ENCODE measurements around the gene RASA3. TPM values are rescaled to one million over a fixed set of nuclear protein-coding genes. Genes with fewer than 3 reads are reported as not detected.

Gene RASA3
- total and polyA plus RNA-seq, 2 donors (not counting 3 experiments of a cell fraction or from before 2014, with no cell fraction given): 26.5 to 53.8 TPM

DNA sequence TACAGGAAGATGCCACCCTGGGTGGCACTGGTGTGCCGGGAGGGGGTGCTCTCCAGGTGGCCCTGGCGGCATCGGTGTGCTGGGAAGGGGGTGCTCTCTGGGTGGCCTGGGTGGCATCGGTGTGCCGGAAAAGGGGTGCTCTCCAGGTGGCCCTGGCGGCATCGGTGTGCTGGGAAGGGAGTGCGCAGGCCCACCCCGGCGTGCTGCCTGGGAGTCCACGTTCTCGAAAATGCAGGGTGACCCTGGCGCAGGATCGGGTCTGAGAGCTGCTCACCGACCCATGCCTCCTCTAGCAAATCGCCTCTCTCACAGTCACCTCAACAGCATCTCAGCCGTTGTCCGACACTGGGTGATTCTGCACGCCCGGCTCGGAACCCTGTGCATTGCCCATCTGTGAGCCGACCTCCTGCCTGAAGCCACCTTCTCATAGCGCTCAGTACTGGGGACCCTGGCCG lies 36.4 kb downstream of the RASA3 start:
- TF ChIP-seq POLR2AphosphoS5 (IDR thresholded peaks at IDR 0.05; ENCODE audit: insufficient read depth, low read depth, low read length) (no peak), POLR2A (IDR thresholded peaks at IDR 0.05; ENCODE audit: low read depth, low read length) (no peak), EZH2 (IDR thresholded peaks at IDR 0.05; ENCODE audit: borderline replicate concordance, low read depth, low read length, severe bottlenecking) (no peak), FOS (IDR thresholded peaks at IDR 0.05; ENCODE audit: borderline replicate concordance, insufficient read depth, low read length) (no peak), MYC (IDR thresholded peaks at IDR 0.05; ENCODE audit: low read depth, low read length) (no peak), JUN (IDR thresholded peaks at IDR 0.05; ENCODE audit: borderline replicate concordance, insufficient read depth, insufficient read length, low read depth) (no peak), GATA2 (IDR thresholded peaks at IDR 0.05; ENCODE audit: insufficient read depth, insufficient read length, low read depth, low read length) (no peak)
- TF ChIP-seq, protein P1, sequence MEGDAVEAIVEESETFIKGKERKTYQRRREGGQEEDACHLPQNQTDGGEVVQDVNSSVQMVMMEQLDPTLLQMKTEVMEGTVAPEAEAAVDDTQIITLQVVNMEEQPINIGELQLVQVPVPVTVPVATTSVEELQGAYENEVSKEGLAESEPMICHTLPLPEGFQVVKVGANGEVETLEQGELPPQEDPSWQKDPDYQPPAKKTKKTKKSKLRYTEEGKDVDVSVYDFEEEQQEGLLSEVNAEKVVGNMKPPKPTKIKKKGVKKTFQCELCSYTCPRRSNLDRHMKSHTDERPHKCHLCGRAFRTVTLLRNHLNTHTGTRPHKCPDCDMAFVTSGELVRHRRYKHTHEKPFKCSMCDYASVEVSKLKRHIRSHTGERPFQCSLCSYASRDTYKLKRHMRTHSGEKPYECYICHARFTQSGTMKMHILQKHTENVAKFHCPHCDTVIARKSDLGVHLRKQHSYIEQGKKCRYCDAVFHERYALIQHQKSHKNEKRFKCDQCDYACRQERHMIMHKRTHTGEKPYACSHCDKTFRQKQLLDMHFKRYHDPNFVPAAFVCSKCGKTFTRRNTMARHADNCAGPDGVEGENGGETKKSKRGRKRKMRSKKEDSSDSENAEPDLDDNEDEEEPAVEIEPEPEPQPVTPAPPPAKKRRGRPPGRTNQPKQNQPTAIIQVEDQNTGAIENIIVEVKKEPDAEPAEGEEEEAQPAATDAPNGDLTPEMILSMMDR (IDR thresholded peaks at IDR 0.05; ENCODE audit: extremely low read depth in 1 of 2, insufficient read depth in 1 of 2, low read depth in 1 of 2, low read length in 2 of 2): no peak
- TF ChIP-seq, protein P2, sequence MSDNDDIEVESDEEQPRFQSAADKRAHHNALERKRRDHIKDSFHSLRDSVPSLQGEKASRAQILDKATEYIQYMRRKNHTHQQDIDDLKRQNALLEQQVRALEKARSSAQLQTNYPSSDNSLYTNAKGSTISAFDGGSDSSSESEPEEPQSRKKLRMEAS (IDR thresholded peaks at IDR 0.05; ENCODE audit: insufficient read depth, insufficient read length): no peak
- H3K4me3 ChIP-seq (replicated peaks in 1 of 3; ENCODE audit: insufficient read depth in 1 of 3, low read depth in 1 of 3, low read length in 3 of 3): no peak overlapping the region
- H3K27me3 ChIP-seq (ENCODE audit: control insufficient read depth in 2 of 2, insufficient read depth in 2 of 2, low read length in 2 of 2): no peaks in the 10 kb centered on the region
- H4K20me1 ChIP-seq (replicated peaks; ENCODE audit: control insufficient read depth, extremely low read depth, insufficient read depth, low read length): peaks cover 5% of the 10 kb centered on the region
- dilution Hi-C loops (cut with MboI; ENCODE audit: extremely low pct_ligation_motif_present, low sequenced_read_pairs): no loop called here
- H3K36me3 ChIP-seq (ENCODE audit: control insufficient read depth in 2 of 2, extremely low read depth in 1 of 2, insufficient read depth in 2 of 2, low read length in 2 of 2): no peaks in the 10 kb centered on the region
- FAIRE-seq (no peak), DNase-seq (ENCODE audit: low read depth, low spot score) (no peak)
- POLR2A ChIA-PET: no interaction called here
- intact Hi-C loops (cut with micrococcal nuclease): no loop called here
- H2AFZ ChIP-seq (ENCODE audit: low read depth, low read length): no peak overlapping the region
- no peaks in the 10 kb centered on the region for H3K9me3 ChIP-seq (replicated peaks; ENCODE audit: control insufficient read depth, insufficient read depth, low read length)
- CTCF ChIA-PET: interaction anchor here (0.8 kb wide), 1 partner anchor 47 kb away, joined by 3 read pairs; no protein-coding TSS in a partner anchor
- no peak overlapping the region for H3K9ac ChIP-seq (replicated peaks; ENCODE audit: extremely low read depth, insufficient read depth, low read length)
- peaks cover 94% of the 10 kb centered on the region for H3K79me2 ChIP-seq (ENCODE audit: control insufficient read depth, insufficient read depth, low read length)
- no TSS peak for BruUV-seq (replicated peaks)
- H3K27ac ChIP-seq (ENCODE audit: insufficient read depth, low read depth, low read length): no peak overlapping the region
- no peaks in the 10 kb centered on the region for H3K4me1 ChIP-seq (ENCODE audit: control insufficient read depth, extremely low read depth, insufficient read depth, low read length)
- H3K9me1 ChIP-seq (replicated peaks; ENCODE audit: control insufficient read depth, extremely low read depth, insufficient read depth, low read length): no peaks in the 10 kb centered on the region
- H3K4me2 ChIP-seq (ENCODE audit: insufficient read depth, low read length): no peak overlapping the region

Measured in endothelial cell of umbilical vein (primary cell).